HFF-Myc (cell line): ENCODE measurements around the gene UNC93B1.

Source experiments
- DNase-seq: peaks from one replicate; pipeline ENCODE4 v3.0.0-alpha.2; 2011; ENCODE audit warnings: low read depth; ENCODE audit errors: extremely low read depth
- H3K4me3 ChIP-seq: replicated peaks from 2 replicates; pipeline ENCODE4 v1.5.1; 2011; ENCODE audit warnings: low read depth, mild to moderate bottlenecking, control low read depth, low read length
- CTCF ChIP-seq: IDR thresholded peaks from 2 replicates; pipeline ENCODE4 v1.5.1; 2012; ENCODE audit warnings: mild to moderate bottlenecking, low read depth, low read length, control low read depth; ENCODE audit errors: missing control alignments

Gene UNC93B1

GRCh38 chr11:68002575-68002937 lies 1.3 kb downstream of the UNC93B1 start:
- TF ChIP-seq CTCF: no peak
- no peak for DNase-seq
- H3K4me3 ChIP-seq: peak overlapping the region; percentile 62

- H3K4me3 ChIP-seq: no peak overlapping the region
- no peak for TF ChIP-seq CTCF
- DNase-seq: no peak
Observed at GRCh38 chr11:67999704-68000103, 4.2 kb downstream of the UNC93B1 start.

GRCh38 chr11:67999201-67999629 lies 4.7 kb downstream of the UNC93B1 start:
- no peak for TF ChIP-seq CTCF
- no peak for DNase-seq
- no peak overlapping the region for H3K4me3 ChIP-seq

GRCh38 chr11:67998150-67999045 lies 5.5 kb downstream of the UNC93B1 start:
- DNase-seq: no peak
- H3K4me3 ChIP-seq: no peak overlapping the region
- TF ChIP-seq CTCF: no peak

- no peak for DNase-seq
- TF ChIP-seq CTCF: no peak
- H3K4me3 ChIP-seq: no peak overlapping the region
Observed at GRCh38 chr11:67997475-67997921, 6.4 kb downstream of the UNC93B1 start.

- no peak for DNase-seq
- no peak overlapping the region for H3K4me3 ChIP-seq
- TF ChIP-seq CTCF: no peak
Observed at GRCh38 chr11:67996622-67997474, 7.0 kb downstream of the UNC93B1 start.
